ENCODE data around the gene CRACR2B.
A peak's percentile ranks its signal among the peaks of the same experiment; 100 is the strongest.

CRACR2B gene

DNA sequence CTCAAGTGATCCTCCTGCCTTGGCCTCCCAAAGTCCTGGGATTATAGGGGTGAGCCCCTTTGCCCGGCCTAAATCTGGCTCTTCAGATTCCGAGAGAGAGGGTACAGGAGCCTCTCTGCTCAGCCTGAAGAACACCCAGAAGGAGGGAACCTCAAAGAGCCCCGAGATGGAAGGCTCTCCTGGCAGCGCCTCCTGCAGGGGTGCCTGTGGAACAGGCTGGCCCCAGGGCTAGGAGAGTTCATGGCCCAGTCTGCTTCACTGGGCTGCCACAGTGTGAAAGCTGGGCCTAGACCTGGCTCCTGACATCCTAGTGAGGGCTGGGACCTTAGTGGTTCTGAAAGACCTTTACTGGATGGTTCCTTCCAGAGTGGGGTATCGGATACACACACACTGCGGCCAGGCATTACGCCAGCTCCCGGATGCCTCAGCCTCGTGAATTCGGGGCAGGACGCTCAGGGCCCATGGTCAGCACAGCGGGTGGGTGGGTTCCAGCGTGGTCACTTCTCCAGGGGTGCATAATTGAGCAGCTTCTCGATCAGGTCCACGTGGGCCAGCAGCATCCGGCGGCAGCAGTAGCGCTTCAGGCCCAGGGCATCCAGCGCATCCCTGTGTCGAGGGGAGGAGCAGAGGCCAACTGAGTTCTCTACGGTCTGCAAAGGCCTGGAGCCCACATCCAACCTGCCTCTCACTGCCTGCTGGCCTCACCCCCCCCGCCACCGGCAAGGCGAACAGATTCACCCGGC is 12.3 kb downstream of the CRACR2B start:
- DNase-seq = no peak

DNA sequence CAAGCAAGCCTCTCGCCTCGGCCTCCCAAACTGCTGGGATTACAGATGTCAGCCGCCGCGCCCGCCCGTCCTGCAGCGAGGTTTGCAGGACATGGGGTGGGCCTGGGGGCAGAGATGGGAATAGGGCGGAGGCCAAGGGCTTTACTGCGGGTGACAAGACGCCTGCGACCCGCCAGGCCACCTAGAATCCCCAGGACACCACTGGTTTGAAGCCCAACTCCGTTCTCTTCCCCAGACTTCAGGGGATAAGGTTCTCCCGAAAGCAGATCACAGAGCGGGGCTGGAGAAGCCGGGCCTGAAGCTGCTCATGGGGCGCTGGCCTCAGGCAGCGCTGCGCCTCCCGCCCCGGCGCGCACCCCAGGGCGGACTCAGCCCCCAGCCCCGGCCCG is 14.3 kb downstream of the CRACR2B start:
- DNase-seq = no peak

DNA sequence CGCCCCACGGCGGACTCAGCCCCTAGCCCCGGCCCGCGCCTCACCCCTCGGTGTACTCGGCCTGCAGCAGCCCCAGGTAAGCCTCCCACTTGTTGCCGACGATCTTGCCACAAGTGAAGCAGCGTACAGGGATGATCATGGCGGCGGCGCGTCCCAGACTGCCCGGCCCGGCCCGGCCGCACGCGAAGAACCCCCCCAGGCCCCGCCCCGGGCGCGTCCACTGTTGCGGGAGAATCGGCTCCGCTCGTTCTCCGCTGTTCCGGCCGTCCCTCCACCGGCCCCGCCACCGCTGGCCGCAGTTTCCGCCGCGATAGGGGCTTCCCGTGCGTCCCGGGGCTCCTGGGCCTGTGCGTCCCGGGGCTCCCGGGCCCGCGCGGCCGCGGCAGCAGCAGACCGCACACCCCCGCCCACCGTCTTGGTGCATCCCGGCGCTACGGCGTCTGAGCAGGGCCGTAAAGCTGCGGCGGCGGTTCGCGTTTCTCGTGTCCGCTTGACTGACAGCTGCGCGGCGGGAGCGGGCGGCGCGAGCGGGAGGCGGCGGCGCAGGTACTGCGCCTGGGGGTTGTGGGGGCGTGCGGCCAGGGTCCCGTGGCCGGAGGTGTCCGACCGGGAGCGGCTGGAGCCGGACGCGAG is 14.8 kb downstream of the CRACR2B start, which contains the start of the genes POLR2L and TSPAN4:
Gene POLR2L, minus strand, starts transcription at position 160 of the 633 bp plus-strand sequence. Its CDS starts 21 bp downstream, at position 139.
Gene TSPAN4, plus strand, starts transcription at position 483 of the 633 bp plus-strand sequence. CDS start 7,453 bp downstream, outside the sequence.
- peak; percentile 88 for DNase-seq

DNA sequence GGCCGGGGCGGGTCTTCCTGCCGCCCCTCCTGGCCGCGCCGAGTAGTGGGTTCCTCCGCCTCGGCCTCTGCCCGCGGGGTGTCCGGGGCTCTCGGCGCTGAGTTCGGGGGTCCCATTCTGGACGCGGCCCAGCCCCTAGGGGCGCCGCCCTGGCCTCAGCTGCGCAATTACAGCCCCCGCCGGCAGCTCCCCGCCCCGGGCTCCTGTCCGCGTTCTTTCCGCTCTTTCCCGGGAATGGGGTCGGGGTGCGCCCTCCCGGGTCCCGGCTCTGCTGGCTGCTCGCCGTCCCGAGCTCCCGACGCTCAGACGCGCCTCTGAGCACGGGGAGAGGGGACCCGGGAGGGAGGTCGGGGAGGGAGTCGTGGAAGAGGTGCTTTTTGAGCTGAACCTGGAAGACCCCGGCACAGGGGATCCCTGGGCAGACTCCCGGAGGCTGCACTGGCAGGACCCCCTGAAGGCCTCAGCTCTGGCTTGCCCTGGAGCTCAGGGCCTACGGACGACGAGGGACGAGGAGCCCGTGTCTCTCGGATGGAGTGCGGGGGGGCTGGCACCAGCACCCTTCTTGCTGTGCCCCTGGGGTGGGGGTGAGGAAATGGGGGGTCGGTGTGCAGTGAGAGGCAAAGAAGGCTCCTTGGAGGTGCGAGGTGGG is 15.5 kb downstream of the CRACR2B start:
- no peak for DNase-seq

DNA sequence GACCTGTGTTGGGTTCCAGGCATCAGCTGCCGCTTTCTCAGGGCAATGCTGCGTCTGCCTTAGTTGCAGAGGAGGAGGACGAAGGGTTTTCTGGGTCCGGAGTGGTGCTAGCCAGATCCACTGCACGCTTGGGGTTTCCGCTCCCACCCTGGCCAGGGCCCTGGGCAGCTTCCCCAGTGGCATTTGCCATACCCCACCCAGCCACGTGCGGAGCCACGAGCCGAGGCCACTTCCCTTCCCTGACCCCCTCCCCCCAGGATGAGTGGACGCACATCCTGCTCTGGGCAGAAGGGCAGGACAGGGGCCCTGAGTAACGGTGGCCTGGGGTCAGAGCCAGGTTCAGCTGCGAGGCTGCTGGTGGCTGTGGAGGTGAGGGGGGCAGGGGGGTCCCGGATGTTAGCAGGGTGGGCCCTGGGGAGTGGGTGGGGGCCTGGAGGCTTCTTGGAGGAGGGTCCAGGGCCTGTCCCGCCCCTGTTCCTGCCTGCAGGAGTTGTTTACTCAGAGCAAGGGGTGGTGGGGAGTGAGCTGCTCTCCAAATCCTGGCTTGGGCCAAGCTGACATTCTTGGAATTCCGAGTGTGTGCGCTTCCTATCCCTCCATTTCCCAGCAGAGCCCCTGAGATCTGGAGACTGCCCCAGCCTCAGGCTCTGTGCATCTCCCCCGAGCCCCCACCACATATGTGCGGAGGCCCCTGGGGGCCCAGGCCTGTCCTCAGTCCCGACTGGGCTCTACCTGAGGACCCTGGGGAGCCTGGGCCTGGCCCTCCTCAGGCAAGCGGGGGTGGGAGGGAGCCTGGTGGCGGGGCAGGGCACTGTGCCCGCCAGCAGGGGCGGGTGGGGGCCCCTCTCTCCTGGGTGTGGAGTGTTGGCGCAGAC is 16.3 kb downstream of the CRACR2B start:
- DNase-seq = no peak

DNA sequence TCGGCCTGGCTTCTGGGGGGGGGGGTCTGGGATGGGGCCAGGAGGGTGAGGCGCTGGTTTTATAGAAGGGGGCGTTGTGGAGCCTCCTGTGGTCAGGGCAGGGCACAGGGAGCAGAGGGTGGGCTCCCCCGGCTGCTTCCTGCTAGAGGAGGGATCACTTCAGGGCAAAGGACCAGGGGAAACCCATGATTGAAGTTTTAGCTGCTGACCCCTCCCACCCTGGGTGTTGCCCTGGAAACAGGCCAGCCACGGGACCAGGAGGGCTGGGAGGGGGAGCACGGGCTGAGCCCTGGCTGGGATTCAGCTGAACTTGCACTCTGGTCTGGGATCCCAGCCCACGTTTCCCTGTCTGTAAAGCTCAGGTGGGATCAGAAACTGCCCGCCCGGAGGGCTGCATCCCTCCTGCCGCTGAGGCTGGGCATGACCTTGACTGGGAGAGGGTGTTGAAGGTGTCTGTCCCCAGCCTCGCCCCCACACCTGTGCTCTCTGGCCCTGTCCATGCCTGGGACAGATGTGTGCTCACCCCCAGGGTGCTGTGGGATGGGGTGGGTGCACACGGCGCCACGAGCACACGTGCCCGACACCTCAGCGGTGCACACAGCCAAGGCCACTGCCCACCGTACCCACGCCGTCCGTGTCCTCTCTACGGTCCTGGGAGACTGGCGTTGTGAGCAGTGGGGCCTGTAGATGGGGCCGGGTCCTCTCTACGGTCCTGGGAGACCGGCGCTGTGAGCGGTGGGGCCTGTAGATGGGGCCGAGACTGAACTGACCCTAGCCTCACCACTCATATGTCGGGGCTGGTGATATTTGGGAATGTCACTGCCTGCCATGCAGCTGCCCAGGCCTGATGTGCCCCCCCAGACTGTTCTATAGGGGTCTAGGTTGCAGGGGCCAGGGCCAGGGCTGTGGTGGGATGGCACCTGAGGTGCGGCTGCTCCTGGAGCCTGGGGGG is 17.2 kb downstream of the CRACR2B start:
- no peak for DNase-seq

DNA sequence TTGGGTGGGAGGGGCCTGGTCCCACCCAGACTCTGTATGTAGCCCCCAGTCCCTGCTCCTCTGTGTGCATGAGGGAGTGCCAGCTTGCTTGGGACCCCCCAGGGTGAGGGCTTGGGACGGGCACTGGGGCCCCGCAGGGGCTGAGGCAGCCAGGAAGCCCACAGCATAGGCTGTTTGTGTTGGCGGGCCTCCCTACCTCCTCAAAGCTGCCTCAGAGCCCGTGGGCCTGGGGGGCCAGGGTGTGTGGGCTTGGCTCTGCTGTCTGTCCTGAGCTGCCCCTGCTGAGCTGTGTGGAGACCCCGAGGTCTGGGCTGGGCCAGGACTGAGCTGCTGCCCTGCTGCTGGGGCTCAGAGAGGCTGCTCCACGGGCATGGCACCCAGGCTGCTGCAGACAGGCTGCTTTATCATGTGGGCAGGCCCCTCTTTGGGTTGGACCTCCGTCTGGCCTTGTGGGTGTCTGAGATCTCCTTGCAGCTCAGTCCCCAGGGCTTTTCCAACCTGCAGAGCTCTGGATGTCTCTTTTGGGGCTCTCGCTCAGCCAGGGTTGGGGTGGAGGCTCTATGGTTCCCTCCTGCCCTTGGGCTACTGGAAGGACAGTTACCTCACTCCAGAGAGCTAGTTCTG is 18.3 kb downstream of the CRACR2B start:
- no peak for DNase-seq

DNA sequence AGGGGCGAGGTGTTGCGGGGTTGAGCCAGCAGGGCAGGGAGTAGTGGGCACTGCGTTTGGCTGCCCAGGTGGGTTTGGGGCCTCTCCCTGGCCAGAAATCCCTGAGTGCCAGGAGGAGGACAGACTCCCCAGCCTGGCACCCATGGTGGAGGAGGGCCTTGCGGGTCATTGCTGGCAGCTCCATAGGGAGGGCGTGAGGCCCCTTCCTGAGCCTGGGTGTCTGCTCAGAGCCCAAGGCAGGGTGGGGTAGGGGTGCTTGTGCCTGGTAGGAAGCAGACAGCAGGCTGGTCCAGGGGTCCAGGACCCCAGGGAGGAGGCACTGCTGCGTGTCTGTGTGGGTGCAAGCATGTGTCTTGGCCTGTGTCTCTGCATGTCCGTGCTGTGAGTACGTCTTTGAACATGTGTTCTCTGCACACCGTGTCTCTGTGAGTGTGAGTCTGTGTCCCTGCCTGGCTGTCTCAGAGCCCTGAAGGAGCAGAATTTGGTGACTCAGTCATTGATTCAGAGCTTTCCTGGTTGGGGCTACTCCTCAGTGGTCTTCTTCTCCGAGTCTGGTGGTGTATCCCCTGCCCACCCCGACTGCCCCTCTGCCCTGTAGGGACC is 18.9 kb downstream of the CRACR2B start:
- DNase-seq = no peak

DNA sequence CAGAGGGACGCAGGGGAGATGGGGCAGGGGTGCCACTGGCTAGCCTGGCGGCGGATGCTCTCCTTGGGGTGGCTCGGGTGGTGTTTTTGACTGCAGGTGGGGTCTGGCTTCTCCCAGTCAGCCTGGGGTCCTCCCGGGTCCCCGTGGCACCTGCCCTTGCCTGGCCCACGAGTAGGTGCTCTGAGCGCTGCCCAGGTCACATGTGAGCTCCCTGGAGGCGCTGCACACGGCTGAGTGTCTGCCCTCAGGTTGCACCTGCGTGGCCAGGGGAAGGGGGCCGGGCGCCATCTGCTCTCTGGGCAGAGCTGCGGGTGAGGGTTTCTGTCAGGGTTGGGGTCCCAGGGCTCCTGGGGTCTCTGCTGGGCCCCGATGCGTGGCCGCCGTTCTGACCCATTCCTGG is 20.2 kb downstream of the CRACR2B start:
- no peak for DNase-seq

DNA sequence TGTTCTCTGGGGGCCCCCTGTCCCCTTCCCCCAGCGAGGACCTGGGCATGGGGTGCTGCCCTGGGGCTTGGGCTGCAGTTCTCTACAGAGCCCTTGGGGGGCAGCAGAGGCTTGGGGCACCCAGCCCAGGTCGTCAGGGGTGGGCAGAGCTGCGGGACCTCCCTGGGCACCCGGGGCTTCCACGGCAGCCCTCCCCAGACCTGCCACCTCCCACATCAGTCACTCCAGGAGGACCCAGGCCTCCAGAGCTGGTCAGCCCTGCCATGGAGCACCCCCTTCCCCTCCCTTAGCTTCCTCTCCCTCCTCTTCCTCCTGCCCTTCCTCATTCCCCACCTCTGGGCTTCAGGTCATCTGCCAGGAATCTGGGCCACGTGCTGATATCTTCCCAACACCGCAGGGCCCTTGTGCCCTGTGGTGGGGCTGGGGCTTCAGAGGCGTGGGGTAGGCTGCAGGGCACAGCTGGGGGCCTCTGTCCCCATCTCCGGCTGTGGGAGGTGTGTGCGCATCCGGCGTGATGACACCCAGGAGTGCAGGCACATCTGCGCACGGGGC is 20.7 kb downstream of the CRACR2B start:
- peak; percentile 60 for DNase-seq

DNA sequence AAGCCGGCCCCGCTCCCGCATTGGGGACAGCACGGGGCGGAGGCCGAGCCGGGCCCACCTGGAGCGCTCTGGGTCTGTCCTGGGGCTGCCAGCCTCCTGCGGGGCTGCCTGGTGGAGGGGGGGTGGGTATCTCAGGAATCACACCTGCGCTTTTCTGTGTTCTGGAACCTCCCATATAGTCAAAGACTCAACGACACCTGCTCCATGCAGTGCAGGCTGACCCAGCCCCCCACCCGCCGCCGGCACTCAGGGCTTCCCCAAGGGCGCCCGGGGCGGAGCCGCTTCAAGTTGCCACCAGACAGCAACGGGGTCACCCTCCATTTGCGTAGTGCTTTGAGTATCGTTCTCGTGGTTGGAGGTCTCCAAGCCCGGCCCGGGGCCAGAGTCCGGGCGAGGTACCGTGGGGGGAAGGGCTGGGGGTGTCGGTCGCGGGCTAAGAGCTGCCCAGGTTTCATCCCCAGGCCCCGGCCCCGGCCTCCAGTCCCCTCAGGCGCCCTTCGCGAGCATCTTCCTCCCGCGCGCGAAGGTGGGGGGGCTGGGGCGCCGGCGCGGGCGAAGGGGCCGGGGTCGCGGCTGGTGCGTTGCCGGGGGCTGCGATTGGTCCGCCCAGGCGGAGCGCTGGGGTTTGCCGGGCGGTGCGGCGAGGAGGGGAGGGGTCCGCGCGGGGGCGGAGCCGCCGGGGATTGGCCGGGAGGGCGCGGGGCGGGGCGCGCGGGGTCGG is 21.5 kb downstream of the CRACR2B start:
- no peak for DNase-seq

DNA sequence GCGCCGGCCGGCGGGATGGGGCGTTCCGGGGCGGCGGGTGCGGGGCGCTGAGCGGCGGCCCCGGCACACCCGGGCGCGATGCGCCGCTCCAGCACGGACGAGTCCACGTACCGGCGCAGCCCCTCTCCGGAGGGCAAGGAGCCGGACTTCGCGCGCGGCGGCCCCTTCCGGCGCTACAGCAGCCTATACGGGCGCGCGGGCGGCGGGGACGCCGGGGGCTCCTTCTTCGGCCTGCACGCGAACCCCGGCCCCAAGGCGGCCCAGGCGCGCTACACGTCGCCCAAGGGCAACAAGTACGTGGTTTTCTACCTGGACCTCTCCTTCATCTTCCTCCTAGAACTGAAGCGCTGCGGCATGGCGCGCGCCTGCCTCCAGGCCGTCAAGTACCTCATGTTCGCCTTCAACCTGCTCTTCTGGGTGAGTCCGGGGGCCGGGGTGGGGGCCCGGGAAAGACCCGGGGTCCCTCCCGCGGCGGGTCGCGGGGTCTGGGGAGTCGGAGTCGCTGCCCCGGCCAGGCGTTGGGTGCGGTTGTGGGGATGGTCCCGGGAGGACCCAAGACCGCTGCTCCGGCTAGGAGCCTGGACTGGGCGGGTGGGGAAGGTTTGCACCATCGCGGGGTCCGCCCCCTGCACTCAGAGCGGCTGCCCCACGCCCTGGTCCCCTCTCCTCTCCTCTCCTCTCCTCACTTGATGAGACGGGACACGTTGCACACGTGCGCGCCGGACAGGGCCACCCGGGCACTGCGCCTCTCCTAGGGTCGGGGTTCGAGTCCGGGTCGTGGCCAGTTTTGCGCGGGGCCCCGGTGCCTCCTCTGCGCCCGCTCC is 22.4 kb downstream of the CRACR2B start:
- DNase-seq = no peak

DNA sequence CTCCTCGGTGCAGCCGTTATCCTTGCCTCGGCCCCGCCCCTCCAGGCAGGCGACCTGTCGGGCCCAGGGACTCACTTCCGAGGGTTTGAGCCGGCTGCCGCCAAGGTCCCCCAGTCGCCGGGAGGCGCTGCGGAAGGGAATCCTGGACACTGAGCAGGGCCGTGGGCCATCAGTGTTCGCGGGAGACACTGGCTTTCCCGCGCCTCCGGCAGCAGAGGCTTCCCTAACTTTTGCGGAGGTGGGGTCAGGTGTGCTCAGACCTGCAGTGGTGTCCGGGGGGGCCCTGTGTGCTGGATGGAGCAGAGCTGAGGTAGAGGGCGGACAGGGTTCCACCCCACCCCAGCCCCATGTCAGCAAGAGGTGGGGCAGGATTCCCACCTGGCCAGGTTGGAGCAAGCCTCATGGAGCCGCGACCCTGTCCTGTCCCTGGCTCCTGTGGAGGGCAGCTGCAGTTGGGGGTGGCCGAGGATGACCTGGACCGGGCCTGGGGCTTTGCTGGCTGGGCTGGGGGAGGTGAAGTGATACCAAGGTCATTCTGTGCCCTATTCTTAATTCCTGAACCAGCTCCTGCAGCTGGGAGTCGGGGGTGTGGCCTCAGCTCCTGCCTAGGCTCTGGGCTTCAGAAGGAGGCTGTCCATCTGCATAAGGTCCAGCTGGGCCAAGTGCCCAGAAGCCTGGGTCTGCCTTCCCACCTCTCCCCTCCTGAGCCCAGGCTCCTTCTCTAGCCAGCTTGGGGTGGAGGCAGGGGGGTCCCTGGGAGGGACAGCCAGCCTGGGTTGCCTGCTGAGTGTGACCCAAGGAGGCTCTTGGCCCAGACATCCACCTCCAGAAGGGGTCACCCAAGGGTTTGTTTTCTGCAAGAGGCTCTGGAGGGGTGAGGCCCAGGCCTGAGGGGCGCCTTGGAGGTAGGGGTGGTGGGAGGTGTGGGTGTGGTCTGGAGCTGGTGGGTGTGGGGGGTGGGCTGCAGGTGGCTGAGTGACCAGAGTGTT is 23.4 kb downstream of the CRACR2B start:
- DNase-seq = no peak

DNA sequence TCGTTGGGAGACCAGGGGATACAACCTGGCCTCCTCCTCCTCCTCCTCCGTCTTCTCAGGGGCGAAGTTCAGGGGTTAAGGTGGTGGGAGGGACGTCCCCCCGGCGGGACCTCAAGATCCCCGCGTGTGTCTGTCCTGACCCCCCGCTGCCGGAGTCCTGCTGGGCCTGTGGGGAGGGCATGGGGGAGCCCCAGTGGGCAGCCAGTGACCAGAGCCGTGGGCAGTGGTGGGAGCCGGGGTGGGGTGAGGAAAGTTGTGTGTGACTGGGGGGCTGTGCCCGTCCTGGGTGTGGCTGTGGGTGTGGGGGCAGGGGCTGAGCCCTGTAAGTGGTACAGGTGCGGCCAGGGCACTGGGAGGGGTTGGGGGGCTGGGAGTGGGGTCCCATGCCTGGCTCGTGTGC is 25.0 kb downstream of the CRACR2B start:
- no peak for DNase-seq

DNA sequence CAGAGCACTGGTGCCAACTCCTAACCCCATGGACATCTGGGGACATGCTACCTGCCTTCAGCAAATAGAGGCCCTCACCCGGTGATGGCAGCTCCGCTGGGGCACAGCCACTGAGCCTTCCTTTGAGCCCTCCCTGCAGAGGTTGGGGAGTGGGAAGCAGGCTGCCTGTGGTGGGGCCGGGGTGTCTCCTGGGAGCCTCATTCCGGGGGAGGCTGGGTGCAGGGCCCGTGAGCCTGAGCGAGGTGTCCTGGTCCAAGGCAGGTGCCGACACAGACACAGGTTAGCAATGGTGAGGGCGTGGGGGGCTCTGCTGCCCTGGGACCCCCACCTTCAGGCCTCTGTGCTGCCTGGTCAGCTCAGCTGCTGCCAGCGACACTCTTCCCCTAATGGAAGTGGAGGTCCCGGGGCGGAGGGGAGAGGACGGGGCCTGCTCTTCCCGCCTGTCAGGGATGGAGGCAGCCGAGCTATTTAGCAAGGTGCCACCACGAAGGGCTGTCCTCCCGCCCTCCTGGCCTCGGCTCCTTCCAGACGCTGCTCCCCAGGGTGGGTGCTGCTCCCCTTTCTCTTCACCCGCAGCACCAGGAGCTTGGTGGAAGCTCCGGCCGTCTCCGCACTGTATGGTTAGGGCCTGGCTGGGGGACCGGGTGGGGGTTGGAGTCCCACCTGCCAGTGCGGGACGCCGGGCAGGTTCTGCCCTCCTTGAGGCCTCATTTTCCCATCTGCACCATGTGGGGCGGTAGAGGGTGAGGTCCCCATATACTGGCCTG is 26.1 kb downstream of the CRACR2B start:
- DNase-seq = no peak

DNA sequence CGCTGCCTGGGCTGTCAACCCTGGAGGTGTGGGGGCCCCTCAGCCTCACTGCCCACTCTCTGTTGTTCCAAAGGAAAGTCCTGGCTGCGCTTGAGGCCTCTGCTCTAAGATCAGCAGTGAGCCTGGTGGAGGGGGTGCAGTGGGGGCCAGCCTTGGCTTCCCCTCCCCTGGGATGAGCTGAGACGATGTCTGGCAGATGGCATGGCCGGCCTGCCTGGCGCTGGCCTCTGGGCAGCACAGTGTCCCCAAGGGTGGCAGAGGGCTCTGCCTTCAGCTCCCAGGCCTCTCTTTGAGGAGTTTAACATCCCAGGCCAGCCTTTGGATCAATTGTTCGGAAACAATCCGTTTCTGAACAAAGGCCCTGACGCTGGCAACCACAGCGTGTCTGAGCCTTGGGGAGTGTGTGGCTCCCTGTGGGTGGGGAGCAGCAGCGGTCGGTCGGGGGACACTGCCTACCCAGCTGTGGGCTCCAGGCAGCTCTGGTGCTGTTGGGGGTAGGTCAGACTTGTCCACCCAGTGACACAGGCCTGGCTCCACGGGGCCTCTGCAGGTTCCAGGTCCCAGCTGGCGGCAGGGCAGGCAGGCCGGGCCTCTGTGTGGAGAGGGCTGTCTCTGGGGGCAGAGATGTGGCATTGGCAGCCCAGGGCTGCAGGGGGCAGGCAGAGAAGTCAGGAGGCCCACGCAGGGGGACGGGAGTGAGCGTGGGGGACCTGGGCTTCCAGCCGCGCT is 27.0 kb downstream of the CRACR2B start:
- DNase-seq = no peak
